Measurements from ENCODE around the gene RPL36A. TPM values are rescaled to one million over a fixed set of nuclear protein-coding genes. Genes with fewer than 3 reads are reported as not detected.

The RPL36A gene
- total RNA-seq, 1 donor from 2014 or later = 298 TPM

DNA sequence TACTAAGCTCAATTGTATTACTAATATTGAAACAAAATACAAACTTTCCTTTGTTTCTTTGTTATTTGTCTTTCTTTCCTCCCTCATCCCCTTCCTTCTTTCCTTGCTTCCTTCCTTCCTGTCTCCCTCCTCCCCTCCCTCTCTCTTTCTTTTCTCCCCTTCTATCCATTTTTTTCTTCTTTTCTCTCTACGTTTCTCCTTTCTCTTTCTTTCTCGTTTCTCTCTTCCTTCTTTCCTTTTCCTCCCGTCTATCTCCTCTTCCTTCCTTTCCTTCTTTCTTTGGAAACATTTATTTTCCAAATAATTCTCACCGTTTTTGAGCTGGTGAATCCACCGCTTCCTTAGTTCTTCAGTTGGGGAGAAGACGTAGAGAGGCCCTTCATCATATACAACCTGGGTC, 21.1 kb upstream of the RPL36A start:
- H3K4me1 Mint-ChIP-seq = no peaks in the 10 kb centered on the region
- TF ChIP-seq, protein P1, sequence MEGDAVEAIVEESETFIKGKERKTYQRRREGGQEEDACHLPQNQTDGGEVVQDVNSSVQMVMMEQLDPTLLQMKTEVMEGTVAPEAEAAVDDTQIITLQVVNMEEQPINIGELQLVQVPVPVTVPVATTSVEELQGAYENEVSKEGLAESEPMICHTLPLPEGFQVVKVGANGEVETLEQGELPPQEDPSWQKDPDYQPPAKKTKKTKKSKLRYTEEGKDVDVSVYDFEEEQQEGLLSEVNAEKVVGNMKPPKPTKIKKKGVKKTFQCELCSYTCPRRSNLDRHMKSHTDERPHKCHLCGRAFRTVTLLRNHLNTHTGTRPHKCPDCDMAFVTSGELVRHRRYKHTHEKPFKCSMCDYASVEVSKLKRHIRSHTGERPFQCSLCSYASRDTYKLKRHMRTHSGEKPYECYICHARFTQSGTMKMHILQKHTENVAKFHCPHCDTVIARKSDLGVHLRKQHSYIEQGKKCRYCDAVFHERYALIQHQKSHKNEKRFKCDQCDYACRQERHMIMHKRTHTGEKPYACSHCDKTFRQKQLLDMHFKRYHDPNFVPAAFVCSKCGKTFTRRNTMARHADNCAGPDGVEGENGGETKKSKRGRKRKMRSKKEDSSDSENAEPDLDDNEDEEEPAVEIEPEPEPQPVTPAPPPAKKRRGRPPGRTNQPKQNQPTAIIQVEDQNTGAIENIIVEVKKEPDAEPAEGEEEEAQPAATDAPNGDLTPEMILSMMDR (IDR thresholded peaks at IDR 0.05; ENCODE audit: unreplicated experiment) = no peak
- no peak overlapping the region for H3K4me3 Mint-ChIP-seq
- peaks cover 24% of the 10 kb centered on the region for H3K9me3 Mint-ChIP-seq
- H3K27ac Mint-ChIP-seq = no peak overlapping the region
- no peak for DNase-seq (ENCODE audit: low spot score in 2 of 2, unreplicated experiment in 2 of 2)
- H3K27me3 Mint-ChIP-seq (ENCODE audit: low read depth) = peaks cover 3% of the 10 kb centered on the region
- H3K36me3 Mint-ChIP-seq = no peaks in the 10 kb centered on the region

DNA sequence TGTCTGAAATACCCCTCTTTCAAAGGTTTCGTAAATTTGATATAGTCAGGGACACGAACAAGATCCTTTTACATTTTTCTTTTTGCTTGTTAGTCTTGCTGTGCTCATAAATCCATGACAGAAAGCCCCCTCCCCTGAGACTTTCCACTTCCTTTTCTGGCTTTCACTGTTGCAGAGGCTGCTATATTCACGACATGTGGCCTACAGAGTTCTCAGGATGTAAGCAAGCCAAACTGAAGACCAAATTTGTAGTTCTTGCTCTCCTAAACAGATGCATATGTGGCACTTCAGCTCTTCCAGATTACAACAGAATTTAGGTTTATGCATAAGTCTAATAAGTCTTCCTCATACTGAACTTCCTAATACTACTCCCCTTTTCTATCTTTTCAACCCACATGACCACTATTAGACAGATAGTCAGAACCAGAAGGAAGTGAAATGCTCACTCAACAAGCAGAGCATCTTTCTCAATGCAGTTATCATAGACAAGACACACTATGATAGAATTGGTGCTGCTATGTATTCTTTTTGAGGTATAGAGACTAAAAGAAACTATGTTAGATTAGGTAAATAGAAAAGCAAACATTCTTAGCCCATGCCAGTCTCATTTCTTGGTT, 19.8 kb upstream of the RPL36A start:
- Mint-ChIP-seq H3K4me1 (no peaks in the 10 kb centered on the region), H3K27me3 (ENCODE audit: low read depth) (peaks cover 3% of the 10 kb centered on the region), H3K36me3 (no peaks in the 10 kb centered on the region), H3K4me3 (no peak overlapping the region), H3K9me3 (peaks cover 34% of the 10 kb centered on the region), H3K27ac (no peak overlapping the region)
- TF ChIP-seq, protein P1 (IDR thresholded peaks at IDR 0.05; ENCODE audit: unreplicated experiment) = no peak
- DNase-seq (ENCODE audit: low spot score in 2 of 2, unreplicated experiment in 2 of 2) = no peak

DNA sequence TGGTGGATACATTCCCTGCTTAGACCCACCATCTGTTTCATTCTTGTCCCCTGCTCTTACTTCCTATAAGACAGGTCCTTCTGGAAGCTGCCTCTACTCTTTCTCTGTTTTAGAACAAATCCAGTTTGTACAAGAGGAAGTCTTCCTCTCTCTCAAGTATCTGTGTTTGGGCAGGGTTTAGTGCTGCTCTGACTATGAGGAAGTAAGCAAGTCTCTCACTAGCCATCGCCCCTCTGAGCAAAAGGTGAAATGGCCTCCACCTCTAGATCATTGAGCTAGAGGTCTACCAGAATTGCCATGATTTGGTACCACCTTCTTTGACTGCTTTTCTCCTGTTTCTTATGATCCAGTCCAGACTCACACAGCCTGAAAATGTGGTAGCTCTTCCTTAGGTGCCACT, 13.3 kb upstream of the RPL36A start:
- TF ChIP-seq, protein P1 (IDR thresholded peaks at IDR 0.05; ENCODE audit: unreplicated experiment) = no peak
- Mint-ChIP-seq H3K9me3 (peaks cover 21% of the 10 kb centered on the region), H3K27ac (no peak overlapping the region), H3K4me3 (no peak overlapping the region), H3K36me3 (no peaks in the 10 kb centered on the region), H3K4me1 (no peaks in the 10 kb centered on the region), H3K27me3 (ENCODE audit: low read depth) (no peaks in the 10 kb centered on the region)
- DNase-seq (ENCODE audit: low spot score in 2 of 2, unreplicated experiment in 2 of 2) = no peak

DNA sequence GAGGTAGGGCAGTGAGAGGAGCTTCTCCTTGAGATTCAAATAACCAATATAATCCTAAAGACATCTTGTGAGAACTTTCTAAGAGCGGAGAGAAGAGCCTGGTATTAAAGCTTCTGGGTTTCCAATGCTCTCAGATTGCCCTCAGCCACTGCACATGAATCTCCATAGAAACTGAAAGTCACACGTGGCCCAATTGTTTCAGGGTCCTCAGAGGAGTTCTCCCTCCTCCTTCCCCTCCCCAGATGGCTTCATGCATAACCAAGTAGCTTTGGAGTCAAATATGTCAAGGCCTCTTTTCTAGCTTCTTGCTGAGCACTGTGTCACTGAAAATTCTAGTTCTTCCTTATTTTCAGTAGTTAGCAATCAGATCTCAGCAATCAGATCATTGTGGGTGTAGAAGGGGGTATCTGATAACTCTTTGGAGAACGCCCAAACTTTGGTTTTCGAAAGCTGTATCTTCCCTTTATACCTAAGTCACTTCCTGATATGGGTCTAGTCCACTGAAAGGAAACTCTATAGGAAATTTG, 7.1 kb upstream of the RPL36A start:
- peaks cover 10% of the 10 kb centered on the region for H3K9me3 Mint-ChIP-seq
- H3K4me1 Mint-ChIP-seq = no peaks in the 10 kb centered on the region
- H3K4me3 Mint-ChIP-seq = no peak overlapping the region
- no peak for DNase-seq (ENCODE audit: low spot score in 2 of 2, unreplicated experiment in 2 of 2)
- TF ChIP-seq, protein P1 (IDR thresholded peaks at IDR 0.05; ENCODE audit: unreplicated experiment) = no peak
- no peak overlapping the region for H3K27ac Mint-ChIP-seq
- no peaks in the 10 kb centered on the region for H3K27me3 Mint-ChIP-seq (ENCODE audit: low read depth)
- no peaks in the 10 kb centered on the region for H3K36me3 Mint-ChIP-seq

DNA sequence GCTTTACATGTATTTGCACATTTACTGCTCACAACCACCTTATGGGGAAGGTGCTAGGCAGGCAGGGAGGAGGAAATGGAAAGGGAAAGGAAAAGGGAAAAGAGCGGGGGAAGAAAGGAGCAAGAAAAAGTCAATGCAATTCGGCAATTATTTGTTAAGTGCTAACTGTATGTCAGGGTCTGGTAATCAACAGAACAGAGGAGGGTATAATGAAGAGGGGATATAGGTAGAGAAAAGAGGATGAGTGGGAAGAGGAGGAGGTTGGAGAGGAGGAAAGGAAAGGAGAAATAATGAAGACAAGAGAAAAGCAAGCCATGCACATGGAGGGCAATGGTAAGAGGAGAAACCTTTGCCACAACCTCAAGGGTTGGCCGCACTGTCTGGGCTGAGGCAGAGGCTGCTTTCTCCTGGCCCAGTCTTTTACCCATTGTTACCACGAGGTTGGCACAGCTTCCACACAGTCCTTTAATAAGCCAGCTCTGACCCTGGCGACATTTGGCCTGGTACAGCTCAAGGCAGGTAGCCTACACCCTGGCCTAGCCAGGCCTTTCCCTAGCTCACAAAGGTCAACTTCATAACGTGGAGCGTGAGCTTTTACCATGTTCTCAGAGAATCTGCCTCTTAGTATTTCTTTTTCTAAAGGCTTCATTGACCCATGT, 5.7 kb upstream of the RPL36A start:
- H3K27me3 Mint-ChIP-seq (ENCODE audit: low read depth) = no peaks in the 10 kb centered on the region
- H3K4me3 Mint-ChIP-seq = no peak overlapping the region
- H3K36me3 Mint-ChIP-seq = no peaks in the 10 kb centered on the region
- no peaks in the 10 kb centered on the region for H3K4me1 Mint-ChIP-seq
- no peak overlapping the region for H3K27ac Mint-ChIP-seq
- TF ChIP-seq, protein P1 (IDR thresholded peaks at IDR 0.05; ENCODE audit: unreplicated experiment) = no peak
- DNase-seq (ENCODE audit: low spot score in 2 of 2, unreplicated experiment in 2 of 2) = no peak
- H3K9me3 Mint-ChIP-seq = peaks cover 10% of the 10 kb centered on the region

Measured in mesothelial cell of epicardium (in vitro differentiated cells).